ENCODE measurements around the gene NOCT.

DNA sequence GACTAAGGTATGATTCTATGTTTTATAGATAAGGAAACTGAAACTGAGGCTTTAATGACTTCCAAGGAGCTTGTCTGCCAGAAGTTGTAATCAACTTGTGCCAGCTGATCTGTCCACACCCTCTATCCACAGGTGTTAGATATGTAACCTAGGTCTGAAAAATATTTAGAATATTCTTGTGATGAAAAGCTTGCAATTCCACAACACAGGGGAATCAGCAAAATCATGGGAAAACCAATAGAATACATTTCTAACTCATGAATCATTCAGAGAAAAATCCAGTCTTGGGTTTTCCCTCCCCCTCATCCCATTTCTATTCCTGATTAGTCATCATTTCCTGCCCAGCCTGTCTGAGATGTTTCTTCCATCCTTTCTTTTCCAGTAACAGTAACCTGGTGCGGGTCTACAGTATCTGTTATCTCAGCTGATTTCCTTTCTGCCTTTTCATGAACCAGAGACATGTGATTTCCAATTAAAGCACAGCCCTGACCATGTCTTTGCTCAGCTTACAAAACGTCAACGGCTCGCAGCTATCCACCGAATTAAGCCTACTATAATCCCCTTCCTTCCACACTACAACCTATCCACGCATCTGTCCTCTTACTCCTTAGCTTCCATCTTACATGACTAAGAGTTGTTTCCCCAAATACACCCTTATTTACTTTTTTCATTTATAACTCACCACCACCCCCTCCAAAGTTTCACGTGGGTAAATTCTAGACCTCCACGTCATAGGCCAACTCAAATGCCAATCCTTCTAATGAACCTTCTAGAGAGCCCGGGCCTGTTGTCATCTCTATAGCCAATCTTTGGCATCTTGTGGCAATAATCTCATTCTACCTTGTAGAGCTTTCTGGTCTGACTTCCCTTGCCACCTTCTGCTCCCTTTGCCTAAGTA, 961 bp upstream of the NOCT start:
- TF ChIP-seq, protein P1, sequence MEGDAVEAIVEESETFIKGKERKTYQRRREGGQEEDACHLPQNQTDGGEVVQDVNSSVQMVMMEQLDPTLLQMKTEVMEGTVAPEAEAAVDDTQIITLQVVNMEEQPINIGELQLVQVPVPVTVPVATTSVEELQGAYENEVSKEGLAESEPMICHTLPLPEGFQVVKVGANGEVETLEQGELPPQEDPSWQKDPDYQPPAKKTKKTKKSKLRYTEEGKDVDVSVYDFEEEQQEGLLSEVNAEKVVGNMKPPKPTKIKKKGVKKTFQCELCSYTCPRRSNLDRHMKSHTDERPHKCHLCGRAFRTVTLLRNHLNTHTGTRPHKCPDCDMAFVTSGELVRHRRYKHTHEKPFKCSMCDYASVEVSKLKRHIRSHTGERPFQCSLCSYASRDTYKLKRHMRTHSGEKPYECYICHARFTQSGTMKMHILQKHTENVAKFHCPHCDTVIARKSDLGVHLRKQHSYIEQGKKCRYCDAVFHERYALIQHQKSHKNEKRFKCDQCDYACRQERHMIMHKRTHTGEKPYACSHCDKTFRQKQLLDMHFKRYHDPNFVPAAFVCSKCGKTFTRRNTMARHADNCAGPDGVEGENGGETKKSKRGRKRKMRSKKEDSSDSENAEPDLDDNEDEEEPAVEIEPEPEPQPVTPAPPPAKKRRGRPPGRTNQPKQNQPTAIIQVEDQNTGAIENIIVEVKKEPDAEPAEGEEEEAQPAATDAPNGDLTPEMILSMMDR (IDR thresholded peaks at IDR 0.05; ENCODE audit: extremely low read depth in 1 of 2, insufficient read depth in 1 of 2, low read depth in 1 of 2, low read length in 2 of 2): no peak
- peak; percentile 72 for TF ChIP-seq POLR2A (IDR thresholded peaks at IDR 0.05; ENCODE audit: low read depth, low read length)
- no peak for TF ChIP-seq EZH2 (IDR thresholded peaks at IDR 0.05; ENCODE audit: borderline replicate concordance, low read depth, low read length, severe bottlenecking)
- TF ChIP-seq, protein P2, sequence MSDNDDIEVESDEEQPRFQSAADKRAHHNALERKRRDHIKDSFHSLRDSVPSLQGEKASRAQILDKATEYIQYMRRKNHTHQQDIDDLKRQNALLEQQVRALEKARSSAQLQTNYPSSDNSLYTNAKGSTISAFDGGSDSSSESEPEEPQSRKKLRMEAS (IDR thresholded peaks at IDR 0.05; ENCODE audit: insufficient read depth, insufficient read length): no peak
- peak; percentile 94 for TF ChIP-seq POLR2AphosphoS5 (IDR thresholded peaks at IDR 0.05; ENCODE audit: insufficient read depth, low read depth, low read length)
- no peak for TF ChIP-seq MYC (IDR thresholded peaks at IDR 0.05; ENCODE audit: low read depth, low read length)
- peak; percentile 98 for TF ChIP-seq FOS (IDR thresholded peaks at IDR 0.05; ENCODE audit: borderline replicate concordance, insufficient read depth, low read length)
- TF ChIP-seq JUN (IDR thresholded peaks at IDR 0.05; ENCODE audit: borderline replicate concordance, insufficient read depth, insufficient read length, low read depth): peak; percentile 100
- peak; percentile 83 for TF ChIP-seq GATA2 (IDR thresholded peaks at IDR 0.05; ENCODE audit: insufficient read depth, insufficient read length, low read depth, low read length)

All from endothelial cell of umbilical vein (primary cell).